Subcutaneous adipose tissue (tissue), 4 donors: ENCODE results near the gene OGN. TPM values are rescaled to one million over a fixed set of nuclear protein-coding genes. Genes with fewer than 3 reads are reported as not detected.

ENCODE experiments used
- total RNA-seq, 4 donors: library from RNA; depleted of rRNA; stranded (reverse); fragments of >200 nt; gene quantifications; one replicate each; pipeline ENCODE4 v1.1.0, GENCODE V29; 2016
- TF ChIP-seq, protein P1 (sequence below): fragments of 450-650 bp; IDR thresholded peaks from one replicate; pipeline ENCODE4 v1.5.1; 2016; ENCODE audit warnings: low read depth, mild to moderate bottlenecking, control low read depth, antibody characterized with exemption, moderate library complexity

The OGN gene
- total RNA-seq, 4 donors from 2014 or later, result 1.3 to 25.8 (median 13.3) TPM

DNA sequence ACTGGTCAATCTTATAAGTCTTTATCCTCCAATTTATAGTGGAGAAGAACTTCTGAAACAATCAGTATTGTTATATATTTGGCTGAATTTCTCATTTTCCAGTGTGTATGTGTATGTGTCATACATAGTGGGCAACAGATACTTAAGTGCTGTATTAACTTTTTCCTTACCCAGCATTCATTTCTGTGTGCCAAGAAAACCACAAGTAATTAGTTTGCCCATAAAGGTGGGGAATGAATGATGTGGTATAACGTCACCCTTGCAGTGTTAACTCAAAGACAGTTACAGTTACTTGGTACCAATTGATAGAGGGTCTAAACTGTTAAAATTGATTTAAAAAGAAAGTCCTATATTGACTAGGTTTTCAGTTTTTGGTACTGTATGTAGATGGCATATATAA is 2.0 kb downstream of the OGN start:
- TF ChIP-seq, protein P1, sequence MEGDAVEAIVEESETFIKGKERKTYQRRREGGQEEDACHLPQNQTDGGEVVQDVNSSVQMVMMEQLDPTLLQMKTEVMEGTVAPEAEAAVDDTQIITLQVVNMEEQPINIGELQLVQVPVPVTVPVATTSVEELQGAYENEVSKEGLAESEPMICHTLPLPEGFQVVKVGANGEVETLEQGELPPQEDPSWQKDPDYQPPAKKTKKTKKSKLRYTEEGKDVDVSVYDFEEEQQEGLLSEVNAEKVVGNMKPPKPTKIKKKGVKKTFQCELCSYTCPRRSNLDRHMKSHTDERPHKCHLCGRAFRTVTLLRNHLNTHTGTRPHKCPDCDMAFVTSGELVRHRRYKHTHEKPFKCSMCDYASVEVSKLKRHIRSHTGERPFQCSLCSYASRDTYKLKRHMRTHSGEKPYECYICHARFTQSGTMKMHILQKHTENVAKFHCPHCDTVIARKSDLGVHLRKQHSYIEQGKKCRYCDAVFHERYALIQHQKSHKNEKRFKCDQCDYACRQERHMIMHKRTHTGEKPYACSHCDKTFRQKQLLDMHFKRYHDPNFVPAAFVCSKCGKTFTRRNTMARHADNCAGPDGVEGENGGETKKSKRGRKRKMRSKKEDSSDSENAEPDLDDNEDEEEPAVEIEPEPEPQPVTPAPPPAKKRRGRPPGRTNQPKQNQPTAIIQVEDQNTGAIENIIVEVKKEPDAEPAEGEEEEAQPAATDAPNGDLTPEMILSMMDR, result no peak

- TF ChIP-seq, protein P1, result no peak
Measured at GRCh38 chr9:92397853-92398252, 6.5 kb downstream of the OGN start.

DNA sequence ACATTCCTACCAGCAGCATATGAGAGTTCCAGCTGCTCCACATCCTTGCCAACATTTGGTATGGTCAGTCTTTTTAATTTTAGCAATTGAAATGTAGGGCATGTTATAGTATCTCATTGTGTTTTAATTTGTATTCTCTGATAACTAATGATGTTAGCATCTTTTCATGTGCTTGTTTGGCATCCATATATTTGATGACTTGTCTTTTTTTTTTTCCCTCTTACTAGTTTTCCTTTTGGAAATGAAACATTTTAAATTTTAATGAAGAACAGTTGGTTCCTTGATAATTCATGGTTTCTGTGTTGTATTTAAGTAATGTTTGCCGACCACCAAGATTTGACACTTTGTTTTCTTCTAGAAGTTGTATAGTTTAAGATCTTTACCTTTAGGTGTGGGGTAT is 8.8 kb downstream of the OGN start:
- TF ChIP-seq, protein P1, result no peak

DNA sequence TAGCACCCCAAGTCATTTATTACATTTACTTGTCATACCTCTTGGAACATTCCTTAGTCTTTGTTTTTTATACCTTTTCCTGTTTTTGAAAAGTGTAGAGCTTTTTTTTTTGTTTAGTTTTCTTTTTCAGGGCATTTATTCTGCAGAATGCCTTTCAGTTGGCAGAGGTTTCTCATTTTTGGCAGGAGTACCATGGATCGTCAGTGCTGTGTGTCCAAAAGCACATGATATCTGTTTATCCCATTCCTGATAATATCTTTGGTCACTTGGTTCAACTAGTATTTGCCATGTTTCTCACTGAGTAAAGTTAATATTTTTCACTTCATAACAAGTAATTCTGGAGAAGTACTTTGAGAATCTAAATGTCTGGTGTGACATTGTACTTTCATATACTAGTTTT is 10.7 kb downstream of the OGN start:
- TF ChIP-seq, protein P1, result no peak

GRCh38 chr9:92392690-92393089 is 11.7 kb downstream of the OGN start:
- TF ChIP-seq, protein P1, result no peak

- TF ChIP-seq, protein P1, result no peak
Measured at GRCh38 chr9:92385953-92386352, 18.4 kb downstream of the OGN start.

DNA sequence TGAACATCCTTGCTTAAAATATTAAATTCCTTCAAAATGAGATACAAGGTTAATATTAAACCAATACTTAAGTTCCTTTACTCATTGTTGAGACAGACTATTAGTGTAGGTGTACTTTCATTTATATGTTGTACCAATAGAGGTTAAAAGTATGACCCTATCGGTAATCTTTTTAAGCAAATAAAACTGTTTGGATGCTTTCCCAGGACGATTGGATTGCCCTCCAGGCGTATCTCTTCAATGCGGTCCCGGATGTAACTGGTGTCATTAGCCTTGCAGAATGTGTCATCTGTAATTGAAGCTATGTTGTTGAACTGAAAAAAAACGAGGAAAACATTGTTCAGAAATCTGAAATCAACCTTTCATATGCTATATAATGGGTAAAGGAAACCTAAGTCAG is 18.9 kb downstream of the OGN start:
- TF ChIP-seq, protein P1, result no peak
